Keratinocyte (primary cell): ENCODE results near the gene SLC35D3.

Source experiments
- EZH2 ChIP-seq: IDR thresholded peaks from one replicate; pipeline ENCODE4 v1.6.1; 2012; ENCODE audit warnings: inconsistent platforms, mild to moderate bottlenecking, low read length, moderate library complexity
- TF ChIP-seq, protein P1 (sequence below), 3 experiments: IDR thresholded peaks in 1 of 3; conservative IDR thresholded peaks in 1 of 3; optimal IDR thresholded peaks in 1 of 3; 2 replicates in 2 of 3; 3 replicates in 1 of 3; pipeline versions ENCODE3 to v1.5.1; 2011; ENCODE audit warnings: low read length in 3 of 3, mild to moderate bottlenecking in 3 of 3, moderate library complexity in 2 of 3, control low read depth in 1 of 3, inconsistent platforms in 1 of 3; ENCODE audit not compliant: insufficient read depth in 2 of 3; ENCODE audit errors: extremely low read depth in 1 of 3

DNA sequence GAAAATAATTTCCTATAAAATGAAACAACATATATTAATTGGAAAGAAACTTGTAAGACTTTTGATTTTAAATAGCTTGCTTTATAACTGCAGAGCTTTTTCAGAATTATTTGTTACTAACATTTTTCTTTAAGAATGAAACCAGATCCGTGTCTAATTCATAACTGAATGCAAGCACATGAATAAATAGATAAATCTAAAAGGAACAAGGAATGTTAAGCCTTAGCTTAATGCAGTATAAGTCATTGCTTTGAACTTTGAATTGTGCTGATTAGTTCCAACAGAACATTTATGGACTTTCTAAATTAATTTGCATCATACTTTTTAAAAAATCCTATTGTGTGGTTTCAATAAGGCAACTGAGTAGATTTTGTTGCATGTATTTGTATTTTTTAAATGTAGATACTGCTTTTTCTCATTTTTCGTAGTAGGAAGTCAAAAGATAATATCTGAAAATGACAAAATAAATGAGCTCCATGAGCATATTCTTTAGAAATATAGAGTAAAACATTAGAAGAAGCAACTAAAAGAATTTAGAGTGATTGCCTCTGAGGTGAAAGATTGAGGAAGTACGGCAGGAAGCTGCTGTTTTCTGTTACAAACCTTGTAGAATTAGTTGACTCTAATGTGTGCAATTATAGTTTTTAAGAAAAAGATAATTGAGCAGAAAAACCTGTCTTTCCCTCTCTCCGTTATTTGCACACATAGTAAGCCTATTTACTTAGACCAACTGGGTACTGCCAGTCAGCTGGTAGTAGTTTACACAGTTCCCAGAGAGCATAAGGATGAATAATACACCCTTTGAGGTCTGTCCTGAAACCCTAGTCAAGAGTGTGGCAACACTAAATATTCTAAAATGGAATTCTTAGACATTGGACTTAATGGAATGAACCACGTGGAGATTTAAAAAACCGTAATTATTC, 32.6 kb upstream of the SLC35D3 start:
- TF ChIP-seq, protein P1, sequence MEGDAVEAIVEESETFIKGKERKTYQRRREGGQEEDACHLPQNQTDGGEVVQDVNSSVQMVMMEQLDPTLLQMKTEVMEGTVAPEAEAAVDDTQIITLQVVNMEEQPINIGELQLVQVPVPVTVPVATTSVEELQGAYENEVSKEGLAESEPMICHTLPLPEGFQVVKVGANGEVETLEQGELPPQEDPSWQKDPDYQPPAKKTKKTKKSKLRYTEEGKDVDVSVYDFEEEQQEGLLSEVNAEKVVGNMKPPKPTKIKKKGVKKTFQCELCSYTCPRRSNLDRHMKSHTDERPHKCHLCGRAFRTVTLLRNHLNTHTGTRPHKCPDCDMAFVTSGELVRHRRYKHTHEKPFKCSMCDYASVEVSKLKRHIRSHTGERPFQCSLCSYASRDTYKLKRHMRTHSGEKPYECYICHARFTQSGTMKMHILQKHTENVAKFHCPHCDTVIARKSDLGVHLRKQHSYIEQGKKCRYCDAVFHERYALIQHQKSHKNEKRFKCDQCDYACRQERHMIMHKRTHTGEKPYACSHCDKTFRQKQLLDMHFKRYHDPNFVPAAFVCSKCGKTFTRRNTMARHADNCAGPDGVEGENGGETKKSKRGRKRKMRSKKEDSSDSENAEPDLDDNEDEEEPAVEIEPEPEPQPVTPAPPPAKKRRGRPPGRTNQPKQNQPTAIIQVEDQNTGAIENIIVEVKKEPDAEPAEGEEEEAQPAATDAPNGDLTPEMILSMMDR (optimal IDR thresholded peaks at IDR 0.05 in 1 of 3, IDR thresholded peaks at IDR 0.05 in 1 of 3, conservative IDR thresholded peaks at IDR 0.05 in 1 of 3; ENCODE audit: extremely low read depth in 1 of 3, insufficient read depth in 2 of 3, low read length in 3 of 3) = no peak
- no peak for TF ChIP-seq EZH2
